HK-2 (cell line): ENCODE measurements around the gene PLCL2.

ENCODE experiments used
- DNase-seq: peaks from one replicate; pipeline ENCODE4 v3.0.0-alpha.2; 2018; ENCODE audit not compliant: unreplicated experiment

Gene PLCL2

GRCh38 chr3:17011728-17012338, 127.1 kb downstream of the PLCL2 start:
- no peak for DNase-seq

- DNase-seq: no peak
These were observed 128.3 kb downstream of the PLCL2 start for GRCh38 chr3:17013050-17013449.

GRCh38 chr3:17013571-17013970, 128.8 kb downstream of the PLCL2 start:
- no peak for DNase-seq

- DNase-seq: no peak
These were observed 129.5 kb downstream of the PLCL2 start for GRCh38 chr3:17014284-17014683.

- DNase-seq: no peak
These were observed 130.0 kb downstream of the PLCL2 start for GRCh38 chr3:17014709-17015108.

- DNase-seq: no peak
These were observed 136.9 kb downstream of the PLCL2 start for GRCh38 chr3:17021614-17022013.

- DNase-seq: no peak
These were observed 138.4 kb downstream of the PLCL2 start for GRCh38 chr3:17023006-17023664.

GRCh38 chr3:17025594-17026139, 140.9 kb downstream of the PLCL2 start:
- DNase-seq: no peak

- no peak for DNase-seq
These were observed 142.6 kb downstream of the PLCL2 start for GRCh38 chr3:17027318-17027717.

GRCh38 chr3:17028363-17028762, 143.6 kb downstream of the PLCL2 start:
- DNase-seq: no peak

GRCh38 chr3:17030438-17030837, 145.7 kb downstream of the PLCL2 start:
- no peak for DNase-seq

- DNase-seq: no peak
These were observed 146.3 kb downstream of the PLCL2 start for GRCh38 chr3:17030956-17031652.

- no peak for DNase-seq
These were observed 147.8 kb downstream of the PLCL2 start for GRCh38 chr3:17032407-17033034.

GRCh38 chr3:17033516-17034168, 148.9 kb downstream of the PLCL2 start:
- no peak for DNase-seq

GRCh38 chr3:17035033-17035432, 150.3 kb downstream of the PLCL2 start:
- DNase-seq: no peak

GRCh38 chr3:17035966-17036365, 151.2 kb downstream of the PLCL2 start:
- DNase-seq: no peak

GRCh38 chr3:17038141-17038540, 153.4 kb downstream of the PLCL2 start:
- DNase-seq: no peak

- no peak for DNase-seq
These were observed 154.3 kb downstream of the PLCL2 start for GRCh38 chr3:17038900-17039553.

GRCh38 chr3:17039594-17039993, 154.8 kb downstream of the PLCL2 start:
- no peak for DNase-seq

GRCh38 chr3:17040322-17040989, 155.7 kb downstream of the PLCL2 start:
- no peak for DNase-seq

- no peak for DNase-seq
These were observed 156.2 kb downstream of the PLCL2 start for GRCh38 chr3:17040990-17041377.
